Measurements from ENCODE around the gene LCN10.

DNA sequence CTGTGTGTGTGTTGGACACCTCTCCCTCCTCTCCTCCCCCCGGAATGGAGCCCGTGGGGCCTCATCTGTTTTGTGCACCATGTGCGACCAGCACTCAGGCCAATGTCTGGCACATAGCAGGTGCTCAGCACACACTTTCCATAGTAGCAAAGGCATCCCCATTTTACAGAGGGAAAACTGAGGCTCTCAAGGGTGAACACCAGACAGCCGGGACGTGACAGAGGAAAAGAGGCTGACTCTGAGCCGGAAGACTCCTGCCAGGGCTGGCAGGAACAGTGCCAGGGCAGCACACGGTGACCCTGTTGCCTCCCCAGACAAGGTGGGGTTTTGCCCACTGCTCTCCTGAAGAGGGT, 53.7 kb downstream of the LCN10 start:
- TF ChIP-seq, protein P1, sequence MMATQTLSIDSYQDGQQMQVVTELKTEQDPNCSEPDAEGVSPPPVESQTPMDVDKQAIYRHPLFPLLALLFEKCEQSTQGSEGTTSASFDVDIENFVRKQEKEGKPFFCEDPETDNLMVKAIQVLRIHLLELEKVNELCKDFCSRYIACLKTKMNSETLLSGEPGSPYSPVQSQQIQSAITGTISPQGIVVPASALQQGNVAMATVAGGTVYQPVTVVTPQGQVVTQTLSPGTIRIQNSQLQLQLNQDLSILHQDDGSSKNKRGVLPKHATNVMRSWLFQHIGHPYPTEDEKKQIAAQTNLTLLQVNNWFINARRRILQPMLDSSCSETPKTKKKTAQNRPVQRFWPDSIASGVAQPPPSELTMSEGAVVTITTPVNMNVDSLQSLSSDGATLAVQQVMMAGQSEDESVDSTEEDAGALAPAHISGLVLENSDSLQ (IDR thresholded peaks at IDR 0.05), result no peak
- no peak for TF ChIP-seq ZNF384 (IDR thresholded peaks at IDR 0.05)
- no peak for TF ChIP-seq FOXM1 (IDR thresholded peaks at IDR 0.05; ENCODE audit: borderline replicate concordance)
- TF ChIP-seq L3MBTL2 (conservative IDR thresholded peaks at IDR 0.05), result no peak
- TF ChIP-seq SUZ12 (IDR thresholded peaks at IDR 0.05), result no peak
- TF ChIP-seq ARNT (IDR thresholded peaks at IDR 0.05), result no peak
- no peak for TF ChIP-seq HDGF (IDR thresholded peaks at IDR 0.05; ENCODE audit: borderline replicate concordance)

Data from HEK293T (cell line).